KMS-11 (cell line): ENCODE results near the gene TLE4.

Experiments
- H2AFZ ChIP-seq: fragments of 200-600 bp; sonication (generic); 2 replicates; pipeline ENCODE4 v1.6.1; 2016; ENCODE audit warnings: antibody characterized with exemption, mixed run types, low read depth
- H3K27ac ChIP-seq: fragments of 200-600 bp; sonication (generic); 2 replicates; pipeline ENCODE4 v1.6.1; 2016; ENCODE audit warnings: mild to moderate bottlenecking, mixed run types
- H3K27me3 ChIP-seq: fragments of 200-600 bp; sonication (generic); 2 replicates; pipeline ENCODE4 v1.6.1; 2017; ENCODE audit warnings: mild to moderate bottlenecking, low read depth, mixed run types, moderate library complexity; ENCODE audit not compliant: insufficient read depth
- H3K36me3 ChIP-seq: fragments of 200-600 bp; sonication (generic); 2 replicates; pipeline ENCODE4 v1.6.1; 2017; ENCODE audit warnings: mild to moderate bottlenecking, mixed run types; ENCODE audit not compliant: insufficient read depth
- H3K4me1 ChIP-seq: fragments of 200-600 bp; sonication (generic); 2 replicates; pipeline ENCODE4 v1.6.1; 2016; ENCODE audit warnings: mild to moderate bottlenecking, low read depth, mixed run types; ENCODE audit not compliant: poor library complexity, severe bottlenecking
- H3K4me2 ChIP-seq: fragments of 200-600 bp; sonication (generic); 2 replicates; pipeline ENCODE4 v1.7.0; 2016; ENCODE audit warnings: mild to moderate bottlenecking, mixed run types
- H3K4me3 ChIP-seq: fragments of 200-600 bp; sonication (generic); IDR thresholded peaks from 2 replicates; pipeline ENCODE4 v1.6.1; 2017; ENCODE audit warnings: low read depth, low read length, mixed read lengths; ENCODE audit not compliant: insufficient read depth
- H3K79me2 ChIP-seq: fragments of 200-600 bp; sonication (generic); 2 replicates; pipeline ENCODE4 v1.6.1; 2016; ENCODE audit warnings: low read depth, mixed run types; ENCODE audit not compliant: insufficient read depth
- H3K9ac ChIP-seq: fragments of 200-600 bp; sonication (generic); 2 replicates; pipeline ENCODE4 v1.6.1; 2016; ENCODE audit warnings: mild to moderate bottlenecking, mixed run types
- H4K20me1 ChIP-seq: fragments of 200-600 bp; sonication (generic); 2 replicates; pipeline ENCODE4 v1.6.1; 2016; ENCODE audit warnings: mild to moderate bottlenecking, mixed run types; ENCODE audit not compliant: insufficient read depth
- TF ChIP-seq, protein P1 (sequence below): fragments of 200-600 bp; sonication (generic); conservative IDR thresholded peaks from 2 replicates; pipeline ENCODE4 v1.6.1; 2017; ENCODE audit warnings: low read depth, mild to moderate bottlenecking, antibody characterized with exemption, low read length, moderate library complexity, mixed read lengths

Gene TLE4

GRCh38 chr9:79763671-79764285, 192.0 kb downstream of the TLE4 start:
- Histone ChIP-seq H3K36me3 (no peaks in the 10 kb centered on the region), H3K4me1 (no peaks in the 10 kb centered on the region), H3K79me2 (no peaks in the 10 kb centered on the region), H2AFZ (no peak overlapping the region), H3K4me3 (no peak overlapping the region), H3K27ac (no peak overlapping the region), H3K4me2 (no peak overlapping the region), H4K20me1 (no peaks in the 10 kb centered on the region), H3K9ac (no peak overlapping the region), H3K27me3 (no peaks in the 10 kb centered on the region)
- TF ChIP-seq, protein P1, sequence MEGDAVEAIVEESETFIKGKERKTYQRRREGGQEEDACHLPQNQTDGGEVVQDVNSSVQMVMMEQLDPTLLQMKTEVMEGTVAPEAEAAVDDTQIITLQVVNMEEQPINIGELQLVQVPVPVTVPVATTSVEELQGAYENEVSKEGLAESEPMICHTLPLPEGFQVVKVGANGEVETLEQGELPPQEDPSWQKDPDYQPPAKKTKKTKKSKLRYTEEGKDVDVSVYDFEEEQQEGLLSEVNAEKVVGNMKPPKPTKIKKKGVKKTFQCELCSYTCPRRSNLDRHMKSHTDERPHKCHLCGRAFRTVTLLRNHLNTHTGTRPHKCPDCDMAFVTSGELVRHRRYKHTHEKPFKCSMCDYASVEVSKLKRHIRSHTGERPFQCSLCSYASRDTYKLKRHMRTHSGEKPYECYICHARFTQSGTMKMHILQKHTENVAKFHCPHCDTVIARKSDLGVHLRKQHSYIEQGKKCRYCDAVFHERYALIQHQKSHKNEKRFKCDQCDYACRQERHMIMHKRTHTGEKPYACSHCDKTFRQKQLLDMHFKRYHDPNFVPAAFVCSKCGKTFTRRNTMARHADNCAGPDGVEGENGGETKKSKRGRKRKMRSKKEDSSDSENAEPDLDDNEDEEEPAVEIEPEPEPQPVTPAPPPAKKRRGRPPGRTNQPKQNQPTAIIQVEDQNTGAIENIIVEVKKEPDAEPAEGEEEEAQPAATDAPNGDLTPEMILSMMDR, result no peak

DNA sequence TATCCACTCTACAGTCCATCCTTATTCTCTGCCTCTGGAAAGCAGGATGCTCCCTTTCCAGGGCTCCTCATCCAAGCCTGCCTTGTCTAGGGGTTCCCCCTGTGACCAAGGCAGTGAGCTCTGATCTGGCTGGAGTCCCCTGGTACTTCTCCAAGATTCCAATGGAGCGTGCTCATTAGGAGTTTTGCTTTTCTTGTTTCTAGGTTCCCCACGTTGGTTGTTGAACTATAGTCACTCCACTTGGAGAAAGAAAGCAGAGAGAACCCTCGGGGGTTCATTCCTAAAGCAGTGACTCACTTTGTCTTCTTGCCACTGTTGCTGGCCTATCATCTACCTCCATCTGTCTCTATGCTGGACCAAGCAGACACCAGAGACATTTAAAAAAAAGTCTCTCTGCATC, 192.6 kb downstream of the TLE4 start:
- no peak overlapping the region for H3K9ac ChIP-seq
- H4K20me1 ChIP-seq, result no peaks in the 10 kb centered on the region
- no peaks in the 10 kb centered on the region for H3K79me2 ChIP-seq
- no peak overlapping the region for H2AFZ ChIP-seq
- no peak overlapping the region for H3K27ac ChIP-seq
- H3K4me2 ChIP-seq, result no peak overlapping the region
- TF ChIP-seq, protein P1, result no peak
- H3K36me3 ChIP-seq, result no peaks in the 10 kb centered on the region
- no peaks in the 10 kb centered on the region for H3K4me1 ChIP-seq
- H3K27me3 ChIP-seq, result no peaks in the 10 kb centered on the region
- H3K4me3 ChIP-seq, result no peak overlapping the region

- no peaks in the 10 kb centered on the region for H3K27me3 ChIP-seq
- H3K79me2 ChIP-seq, result no peaks in the 10 kb centered on the region
- no peak overlapping the region for H3K9ac ChIP-seq
- H3K36me3 ChIP-seq, result no peaks in the 10 kb centered on the region
- no peaks in the 10 kb centered on the region for H4K20me1 ChIP-seq
- no peak overlapping the region for H3K4me2 ChIP-seq
- H3K4me1 ChIP-seq, result no peaks in the 10 kb centered on the region
- no peak overlapping the region for H3K27ac ChIP-seq
- no peak overlapping the region for H2AFZ ChIP-seq
- TF ChIP-seq, protein P1, result no peak
- H3K4me3 ChIP-seq, result no peak overlapping the region
Measured at GRCh38 chr9:79765466-79765865, 193.7 kb downstream of the TLE4 start.

GRCh38 chr9:79766091-79766490, 194.3 kb downstream of the TLE4 start:
- Histone ChIP-seq H3K79me2 (no peaks in the 10 kb centered on the region), H3K36me3 (no peaks in the 10 kb centered on the region), H3K9ac (no peak overlapping the region), H3K4me2 (no peak overlapping the region), H4K20me1 (no peaks in the 10 kb centered on the region), H3K4me1 (no peaks in the 10 kb centered on the region), H3K27ac (no peak overlapping the region), H3K4me3 (no peak overlapping the region), H2AFZ (no peak overlapping the region), H3K27me3 (no peaks in the 10 kb centered on the region)
- TF ChIP-seq, protein P1, result no peak
